Ascending aorta (tissue), 2 donors: ENCODE data around the gene ST8SIA4. TPM values are rescaled to one million over a fixed set of nuclear protein-coding genes. Genes with fewer than 3 reads are reported as not detected.
A peak's percentile ranks its signal among the peaks of the same experiment; 100 is the strongest.

ENCODE experiments used
- DNase-seq, 2 donors: peaks; one replicate each; pipeline ENCODE4 v3.0.0-alpha.2; 2019; ENCODE audit warnings: low spot score in 2 of 2
- H3K27ac ChIP-seq, 2 donors: fragments of 200-600 bp; sonication (generic); one replicate each; pipeline ENCODE4 v1.5.1; 2016 to 2017; ENCODE audit warnings: mild to moderate bottlenecking in 1 of 2
- H3K27me3 ChIP-seq: fragments of 200-600 bp; sonication (generic); one replicate; pipeline ENCODE4 v1.5.1; 2017
- H3K36me3 ChIP-seq, 2 donors: fragments of 200-600 bp; sonication (generic); one replicate each; pipeline ENCODE4 v1.5.1; 2016
- H3K4me1 ChIP-seq, 2 donors: fragments of 200-600 bp; sonication (generic); one replicate each; pipeline ENCODE4 v1.5.1; 2016 to 2017; ENCODE audit warnings: mild to moderate bottlenecking in 1 of 2
- H3K4me3 ChIP-seq, 2 donors: fragments of 200-600 bp; sonication (generic); one replicate each; pipeline ENCODE4 v1.5.1; 2016 to 2017; ENCODE audit warnings: mild to moderate bottlenecking in 1 of 2
- H3K9me3 ChIP-seq, 2 donors: fragments of 200-600 bp; sonication (generic); one replicate each; pipeline ENCODE4 v1.5.1; 2016
- CTCF ChIP-seq, 3 experiments: fragments of 200-600 bp in 2 of 3; fragments of 450-650 bp in 1 of 3; sonication (generic) in 2 of 3; IDR thresholded peaks; one replicate each; pipeline ENCODE4 v1.5.1; 2016 to 2019; ENCODE audit warnings: antibody characterized with exemption in 3 of 3, mild to moderate bottlenecking in 1 of 3, moderate library complexity in 1 of 3
- intact Hi-C: fragments of 100-400 bp; cut with DNase I; formaldehyde crosslinking; loops from one replicate; pipeline ENCODE4 v1.15.1; 2023
- total RNA-seq: library from RNA; depleted of rRNA; stranded (reverse); fragments of >200 nt; gene quantifications from one replicate; pipeline ENCODE4 v1.1.0, GENCODE V29; 2016

Gene ST8SIA4
- total RNA-seq, 1 donor from 2014 or later, result 15.6 TPM

- H3K27ac ChIP-seq, result no peak overlapping the region
- no peaks in the 10 kb centered on the region for H3K9me3 ChIP-seq
- intact Hi-C loops, result no loop called here
- DNase-seq, result peak in 1 of 2 donors; percentile 62
- H3K36me3 ChIP-seq, result no peaks in the 10 kb centered on the region
- H3K4me1 ChIP-seq, result no peaks in the 10 kb centered on the region
- TF ChIP-seq CTCF (IDR thresholded peaks at IDR 0.05), result no peak
- peak overlapping the region; percentile 37 to 62 for H3K4me3 ChIP-seq
- H3K27me3 ChIP-seq, result no peaks in the 10 kb centered on the region
Observed at GRCh38 chr5:100904259-100904861, 1.3 kb upstream of the ST8SIA4 start.

DNA sequence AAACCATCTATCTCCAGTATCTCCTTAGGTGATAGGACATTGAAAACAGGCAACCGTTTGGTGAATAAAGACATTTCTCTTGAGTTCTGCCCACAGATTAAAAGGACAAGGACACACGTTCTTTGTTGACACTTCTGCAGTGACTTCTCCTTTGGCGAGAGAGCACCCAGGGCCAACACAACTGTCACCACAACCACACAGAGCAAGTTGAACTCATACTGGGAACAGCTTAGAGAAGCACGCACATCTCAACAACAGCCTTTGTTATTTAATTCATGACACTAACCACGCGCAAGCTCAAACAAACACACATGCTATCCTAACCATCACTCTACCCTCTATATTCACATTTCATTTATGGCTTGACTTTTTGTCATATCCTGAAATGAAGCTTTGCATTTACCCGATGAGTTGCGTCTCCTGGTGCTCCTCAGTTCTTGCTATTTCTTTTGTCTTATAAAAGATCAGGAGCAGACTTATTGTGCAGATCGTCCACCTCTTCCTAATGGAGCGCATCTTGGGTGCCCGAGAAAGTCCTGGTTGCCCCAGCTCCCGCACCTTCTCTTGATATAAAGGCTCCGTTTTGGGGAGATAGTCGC, 543 bp downstream of the ST8SIA4 start:
- peak overlapping the region in 1 of 2 donors; percentile 8 for H3K27ac ChIP-seq
- H3K4me1 ChIP-seq, result no peaks in the 10 kb centered on the region
- no peak for DNase-seq
- H3K4me3 ChIP-seq, result peak overlapping the region; percentile 34 to 62
- no peaks in the 10 kb centered on the region for H3K36me3 ChIP-seq
- TF ChIP-seq CTCF (IDR thresholded peaks at IDR 0.05), result no peak
- no peaks in the 10 kb centered on the region for H3K9me3 ChIP-seq
- intact Hi-C loops, result no loop called here
- no peaks in the 10 kb centered on the region for H3K27me3 ChIP-seq

- peak; percentile 8 to 67 for DNase-seq
- TF ChIP-seq CTCF (IDR thresholded peaks at IDR 0.05), result no peak
- intact Hi-C loops, result no loop called here
- Histone ChIP-seq H3K4me1 (no peaks in the 10 kb centered on the region), H3K27ac (peak overlapping the region in 1 of 2 donors; percentile 43), H3K4me3 (peak overlapping the region; percentile 34 to 62), H3K36me3 (no peaks in the 10 kb centered on the region), H3K27me3 (no peaks in the 10 kb centered on the region), H3K9me3 (no peaks in the 10 kb centered on the region)
Observed at GRCh38 chr5:100901821-100902341, 1.2 kb downstream of the ST8SIA4 start.

GRCh38 chr5:100900796-100901781, 2.0 kb downstream of the ST8SIA4 start:
- DNase-seq, result peak; percentile 27 to 84
- Histone ChIP-seq H3K27ac (peak overlapping the region; percentile 43 to 58), H3K9me3 (no peaks in the 10 kb centered on the region), H3K4me1 (no peaks in the 10 kb centered on the region), H3K27me3 (no peaks in the 10 kb centered on the region), H3K4me3 (peak overlapping the region; percentile 34 to 62), H3K36me3 (no peaks in the 10 kb centered on the region)
- intact Hi-C loops, result no loop called here
- TF ChIP-seq CTCF (IDR thresholded peaks at IDR 0.05), result no peak

- intact Hi-C loops, result no loop called here
- Histone ChIP-seq H3K27me3 (no peaks in the 10 kb centered on the region), H3K9me3 (no peaks in the 10 kb centered on the region), H3K4me1 (no peaks in the 10 kb centered on the region), H3K27ac (peak overlapping the region in 1 of 2 donors; percentile 43), H3K36me3 (no peaks in the 10 kb centered on the region), H3K4me3 (peak overlapping the region; percentile 34 to 62)
- peak; percentile 14 to 68 for DNase-seq
- TF ChIP-seq CTCF (IDR thresholded peaks at IDR 0.05), result no peak
Observed at GRCh38 chr5:100900142-100900795, 2.8 kb downstream of the ST8SIA4 start.
